ENCODE measurements around the gene VKORC1.

DNA sequence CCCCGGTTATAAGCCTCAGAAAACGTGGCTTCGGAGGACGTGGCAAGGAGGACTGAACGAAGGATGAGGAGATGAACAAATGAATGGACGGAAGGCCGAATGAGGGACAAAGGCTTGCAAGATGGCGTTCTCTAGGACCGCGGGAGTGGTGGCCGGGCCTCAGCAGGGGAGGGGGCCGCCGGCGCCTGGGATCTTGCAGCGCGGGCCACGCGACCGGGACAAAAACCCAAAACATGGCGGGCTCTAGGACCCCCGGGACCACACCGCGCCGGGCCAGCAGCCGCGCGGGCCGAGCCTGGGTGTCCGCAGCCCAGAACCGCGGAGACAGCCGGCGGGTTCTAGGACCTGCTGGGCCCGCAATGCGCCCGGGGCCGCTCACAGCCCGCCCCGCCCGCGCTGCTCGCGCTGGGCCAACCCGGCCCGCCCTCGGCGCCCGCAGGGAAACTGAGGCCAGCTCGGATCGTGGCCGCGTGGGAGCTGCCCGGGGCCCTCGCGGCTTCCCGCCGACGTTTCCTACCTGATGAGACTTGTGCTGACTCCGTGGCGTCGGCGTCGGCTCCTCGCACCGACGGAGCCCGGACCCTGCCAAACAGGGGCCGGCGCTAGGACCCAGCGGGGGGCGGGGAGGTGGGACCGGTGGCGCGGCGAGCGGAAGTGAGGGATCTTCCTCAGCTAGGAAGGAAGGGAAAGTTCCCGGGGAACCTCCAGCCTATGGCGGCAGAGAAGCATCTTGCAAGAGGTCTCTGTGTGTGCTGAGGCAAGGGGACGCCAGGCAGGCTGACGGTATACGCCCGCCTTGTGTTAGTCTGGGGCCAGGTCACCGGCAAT lies 21.2 kb downstream of the VKORC1 start:
- TF ChIP-seq RAD21 (conservative IDR thresholded peaks at IDR 0.05 in 1 of 2, IDR thresholded peaks at IDR 0.05 in 1 of 2) = peak in 1 of 2 experiments; percentile 33; a peak in 1 of 5 replicates
- TF ChIP-seq, protein P1, sequence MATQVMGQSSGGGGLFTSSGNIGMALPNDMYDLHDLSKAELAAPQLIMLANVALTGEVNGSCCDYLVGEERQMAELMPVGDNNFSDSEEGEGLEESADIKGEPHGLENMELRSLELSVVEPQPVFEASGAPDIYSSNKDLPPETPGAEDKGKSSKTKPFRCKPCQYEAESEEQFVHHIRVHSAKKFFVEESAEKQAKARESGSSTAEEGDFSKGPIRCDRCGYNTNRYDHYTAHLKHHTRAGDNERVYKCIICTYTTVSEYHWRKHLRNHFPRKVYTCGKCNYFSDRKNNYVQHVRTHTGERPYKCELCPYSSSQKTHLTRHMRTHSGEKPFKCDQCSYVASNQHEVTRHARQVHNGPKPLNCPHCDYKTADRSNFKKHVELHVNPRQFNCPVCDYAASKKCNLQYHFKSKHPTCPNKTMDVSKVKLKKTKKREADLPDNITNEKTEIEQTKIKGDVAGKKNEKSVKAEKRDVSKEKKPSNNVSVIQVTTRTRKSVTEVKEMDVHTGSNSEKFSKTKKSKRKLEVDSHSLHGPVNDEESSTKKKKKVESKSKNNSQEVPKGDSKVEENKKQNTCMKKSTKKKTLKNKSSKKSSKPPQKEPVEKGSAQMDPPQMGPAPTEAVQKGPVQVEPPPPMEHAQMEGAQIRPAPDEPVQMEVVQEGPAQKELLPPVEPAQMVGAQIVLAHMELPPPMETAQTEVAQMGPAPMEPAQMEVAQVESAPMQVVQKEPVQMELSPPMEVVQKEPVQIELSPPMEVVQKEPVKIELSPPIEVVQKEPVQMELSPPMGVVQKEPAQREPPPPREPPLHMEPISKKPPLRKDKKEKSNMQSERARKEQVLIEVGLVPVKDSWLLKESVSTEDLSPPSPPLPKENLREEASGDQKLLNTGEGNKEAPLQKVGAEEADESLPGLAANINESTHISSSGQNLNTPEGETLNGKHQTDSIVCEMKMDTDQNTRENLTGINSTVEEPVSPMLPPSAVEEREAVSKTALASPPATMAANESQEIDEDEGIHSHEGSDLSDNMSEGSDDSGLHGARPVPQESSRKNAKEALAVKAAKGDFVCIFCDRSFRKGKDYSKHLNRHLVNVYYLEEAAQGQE (IDR thresholded peaks at IDR 0.05) = no peak; the same call in 1 of the 2 replicates
